Middle frontal gyrus (tissue), 1 donor: ENCODE results near the gene PCDHA1.

ENCODE experiments used
- DNase-seq: peaks from one replicate; pipeline ENCODE4 v3.0.0-alpha.2; 2015; ENCODE audit warnings: low spot score; ENCODE audit errors: extremely low spot score

PCDHA1 gene

DNA sequence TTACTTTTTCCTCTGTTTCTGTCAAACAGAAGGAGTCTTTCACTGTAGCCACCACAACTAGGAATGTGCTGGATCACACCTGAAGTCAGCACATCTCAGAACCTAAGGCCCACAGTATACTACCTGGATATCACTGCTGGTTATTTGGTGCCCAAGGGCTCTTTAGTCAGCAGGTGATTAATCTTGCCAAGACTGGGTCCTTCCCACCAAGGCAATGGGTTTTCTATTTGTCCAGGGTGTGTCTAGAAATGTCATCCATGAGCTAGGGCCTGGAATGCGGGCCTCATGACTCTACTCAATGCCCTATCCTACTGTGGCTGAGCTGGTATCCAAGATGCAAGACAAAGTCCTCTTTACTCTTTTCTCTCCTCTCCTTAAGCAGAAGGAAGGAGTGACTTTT, 130.4 kb downstream of the PCDHA1 start:
- DNase-seq: no peak

DNA sequence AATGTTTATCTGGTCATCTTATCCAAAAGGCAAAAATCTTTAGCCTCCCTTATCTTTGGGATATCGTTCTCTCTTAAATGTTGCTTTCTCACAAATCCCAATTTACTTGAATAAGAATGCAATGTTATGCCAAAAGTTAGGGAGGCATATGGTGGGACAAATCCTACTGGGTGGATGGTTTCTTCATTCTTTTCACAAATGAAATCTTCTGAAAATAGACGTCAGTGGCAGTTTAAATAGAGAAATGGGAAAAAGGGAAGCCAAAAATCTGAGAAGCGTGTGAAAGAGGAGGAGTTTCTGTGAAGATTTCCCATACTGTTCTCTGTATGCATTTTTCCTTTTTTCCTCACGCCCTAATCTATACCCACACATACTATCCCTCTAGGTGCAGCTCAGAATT, 137.7 kb downstream of the PCDHA1 start:
- peak; percentile 48 for DNase-seq

DNA sequence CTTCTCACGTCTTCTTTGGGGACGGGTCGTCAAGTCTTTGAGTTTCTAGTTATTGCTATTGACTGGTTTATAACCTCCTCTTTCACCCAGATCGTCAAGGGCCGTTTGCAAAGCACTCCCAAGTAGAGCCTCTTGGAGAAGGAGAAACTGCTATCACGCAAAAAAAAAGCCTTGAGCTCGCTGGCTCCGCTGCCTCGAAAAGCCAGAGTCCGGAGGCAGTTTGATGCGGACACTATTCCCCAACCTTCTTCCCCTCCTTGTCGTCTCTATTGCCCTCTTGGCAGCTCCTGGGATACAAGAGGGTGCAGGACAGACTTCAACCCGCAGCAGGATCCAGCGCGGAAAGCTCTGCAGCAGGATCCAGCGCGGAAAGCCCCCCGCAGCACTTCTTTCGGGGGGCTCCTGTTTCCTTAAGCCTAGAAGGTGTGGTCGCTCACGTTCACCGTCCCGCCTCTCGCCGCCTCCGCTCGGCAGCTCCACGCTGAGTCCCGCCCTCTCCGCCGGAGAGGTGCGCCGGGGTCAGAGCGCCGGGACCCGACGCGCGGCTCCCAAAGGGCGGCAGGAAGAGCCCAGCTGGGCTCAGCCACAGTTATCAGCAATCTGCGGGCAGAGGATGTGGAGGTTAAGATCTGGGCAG, 140.0 kb downstream of the PCDHA1 start, which contains the start of gene PCDHAC1:
TSS of gene PCDHAC1 (plus strand) at position 494 of the 637 bp plus-strand sequence. CDS start 594 bp downstream, outside the sequence.
- DNase-seq: no peak

DNA sequence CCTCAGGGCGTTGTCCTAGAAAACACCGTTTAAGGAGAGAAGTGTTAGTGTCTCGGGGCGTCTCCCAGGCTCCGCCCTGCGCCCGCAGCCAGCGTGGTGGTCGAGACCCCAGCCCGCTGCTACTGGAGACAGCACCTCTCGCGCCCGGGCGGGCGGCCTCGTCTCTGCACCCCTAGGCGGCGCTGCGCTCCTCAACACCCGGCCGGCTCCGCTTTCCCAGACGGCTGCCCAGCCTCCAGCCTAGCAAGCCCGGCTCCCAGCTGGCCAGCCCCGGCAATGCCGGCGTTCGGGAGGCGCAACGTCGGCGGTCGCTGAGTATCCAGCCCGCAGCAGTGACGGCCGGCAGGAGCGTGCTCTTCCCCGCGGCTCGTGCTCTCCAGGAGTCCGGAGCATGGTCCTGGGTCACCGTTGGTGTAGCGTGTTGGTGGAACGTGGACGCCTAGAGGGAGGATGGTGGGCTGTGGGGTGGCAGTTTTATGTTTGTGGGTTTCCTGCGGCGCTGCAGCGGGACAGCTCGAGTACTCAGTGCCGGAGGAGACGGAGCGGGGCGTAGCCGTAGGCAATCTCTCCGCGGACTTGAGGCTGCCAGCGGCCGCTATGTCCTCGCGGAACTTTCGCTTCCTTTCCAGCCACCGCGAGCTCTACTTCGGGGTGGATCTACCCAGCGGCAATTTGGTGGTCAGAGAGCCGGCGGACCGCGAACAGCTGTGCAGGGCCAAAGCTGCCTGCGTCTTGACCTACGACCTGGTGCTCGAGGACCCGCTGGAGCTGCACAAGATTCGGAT, 140.7 kb downstream of the PCDHA1 start:
- peak; percentile 58 for DNase-seq

DNA sequence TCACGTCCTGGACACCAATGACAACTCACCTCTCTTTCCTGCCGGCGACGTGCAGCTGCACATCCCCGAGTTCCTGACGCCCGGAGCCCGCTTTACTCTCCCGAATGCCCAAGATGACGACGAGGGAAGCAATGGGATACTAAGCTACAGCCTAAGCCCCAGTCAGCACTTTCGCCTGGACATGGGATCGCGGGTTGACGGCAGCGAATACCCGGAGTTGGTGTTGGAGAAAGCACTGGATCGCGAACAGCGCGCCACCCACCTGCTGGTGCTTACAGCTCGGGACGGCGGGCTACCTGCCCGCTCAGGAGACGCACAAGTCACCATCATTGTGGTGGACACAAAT, 141.3 kb downstream of the PCDHA1 start:
- no peak for DNase-seq

DNA sequence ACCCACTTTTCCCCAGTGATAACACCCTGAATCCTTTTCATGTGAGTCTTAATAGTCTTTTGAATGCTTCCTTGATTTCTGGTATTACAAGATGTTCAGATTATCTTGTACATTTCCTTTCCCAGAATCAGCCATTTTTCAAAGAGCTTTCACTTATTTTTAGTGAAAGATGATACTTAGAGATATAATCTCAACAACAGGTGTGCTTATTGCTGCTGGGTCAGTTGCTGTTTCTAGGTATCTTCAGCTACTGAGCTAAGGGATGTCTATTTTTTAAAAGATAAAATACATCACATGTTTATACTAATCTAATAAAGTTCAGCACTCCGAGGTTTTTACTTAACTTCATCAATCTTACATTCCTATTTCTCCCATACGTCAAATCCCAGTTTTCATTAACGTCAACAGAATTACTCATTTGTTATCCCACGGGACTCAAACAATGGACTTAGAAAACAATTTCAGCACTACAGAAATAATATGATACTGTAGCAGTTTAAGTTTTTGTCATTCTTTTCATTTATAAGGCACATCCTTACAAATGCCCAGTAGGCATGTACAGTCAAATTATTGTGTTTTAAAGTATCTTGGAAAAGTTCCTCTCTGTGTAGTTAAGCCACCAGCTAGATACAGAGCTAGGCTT, 149.1 kb downstream of the PCDHA1 start:
- no peak for DNase-seq

DNA sequence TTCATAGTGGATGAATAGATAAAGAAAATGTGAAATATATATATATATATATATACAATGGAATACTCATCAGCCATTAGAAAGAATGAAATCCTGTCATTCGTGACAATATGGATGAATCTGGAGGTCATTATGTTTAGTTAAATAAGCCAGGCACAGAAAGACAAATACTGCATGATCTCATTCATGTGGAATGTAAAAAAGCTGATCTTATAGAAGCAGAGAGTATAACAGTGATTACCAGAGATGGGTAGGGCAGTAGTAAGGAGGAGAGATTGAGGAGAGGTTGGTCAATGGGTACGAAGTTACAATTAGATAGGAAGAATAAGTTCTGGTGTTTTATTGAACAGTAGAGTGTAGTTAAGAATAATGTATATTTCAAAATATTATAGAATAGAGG, 160.6 kb downstream of the PCDHA1 start:
- DNase-seq: no peak

DNA sequence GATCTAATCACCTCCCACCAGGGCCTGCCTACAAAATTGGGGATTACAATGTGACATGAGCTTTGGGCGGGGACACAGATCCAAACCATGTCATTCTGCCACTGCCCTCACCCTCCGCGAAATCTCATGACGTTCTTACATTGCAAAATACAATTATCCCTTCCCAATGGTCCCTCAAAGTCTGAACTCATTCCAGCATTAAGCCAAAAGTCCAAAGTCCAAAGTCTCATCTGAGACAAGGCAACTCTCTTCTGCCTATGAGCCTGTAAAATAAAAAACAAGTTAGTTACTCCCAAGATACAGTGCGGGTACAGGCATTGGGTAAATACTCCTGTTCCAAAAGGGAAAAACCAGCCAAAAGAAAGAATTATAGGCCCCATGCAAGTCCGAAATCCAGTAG, 165.7 kb downstream of the PCDHA1 start:
- no peak for DNase-seq

DNA sequence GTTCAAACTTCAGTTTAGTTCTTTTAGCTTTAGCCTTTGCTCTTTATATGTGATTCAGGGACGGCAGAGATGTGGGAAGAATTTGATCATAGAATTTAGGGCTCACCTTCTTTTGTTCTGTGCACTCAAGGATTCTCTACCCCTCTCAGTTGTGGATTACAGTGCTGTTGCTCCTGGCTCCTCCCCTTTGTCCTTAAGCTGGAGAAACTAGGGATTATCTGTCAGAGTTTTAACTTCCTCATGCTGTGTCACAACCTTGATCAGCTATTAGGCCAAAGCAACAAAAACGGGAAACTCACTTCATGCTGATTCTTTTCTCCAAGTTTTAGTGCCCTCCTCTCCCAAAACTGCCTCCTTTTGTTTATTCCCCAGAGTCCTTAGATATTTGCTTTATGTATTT, 167.3 kb downstream of the PCDHA1 start:
- no peak for DNase-seq

DNA sequence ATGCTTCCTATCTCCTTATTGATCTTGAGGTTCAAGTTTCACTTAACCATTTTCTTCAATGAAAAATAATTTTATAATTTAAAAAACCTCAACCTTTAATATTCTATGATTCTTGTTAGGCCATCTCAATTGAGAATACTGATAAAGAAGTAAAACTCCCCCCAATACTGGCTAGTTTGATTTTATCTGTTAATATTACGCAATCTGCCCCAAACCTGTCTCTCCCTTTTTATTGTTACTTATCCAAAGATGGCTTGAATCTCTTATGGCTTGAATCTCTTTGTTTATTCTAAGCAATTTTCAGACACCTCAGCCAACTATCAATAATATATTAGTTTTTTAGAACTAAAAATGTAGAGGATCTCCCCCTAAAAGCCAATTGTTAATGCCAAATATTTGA, 176.2 kb downstream of the PCDHA1 start:
- no peak for DNase-seq

DNA sequence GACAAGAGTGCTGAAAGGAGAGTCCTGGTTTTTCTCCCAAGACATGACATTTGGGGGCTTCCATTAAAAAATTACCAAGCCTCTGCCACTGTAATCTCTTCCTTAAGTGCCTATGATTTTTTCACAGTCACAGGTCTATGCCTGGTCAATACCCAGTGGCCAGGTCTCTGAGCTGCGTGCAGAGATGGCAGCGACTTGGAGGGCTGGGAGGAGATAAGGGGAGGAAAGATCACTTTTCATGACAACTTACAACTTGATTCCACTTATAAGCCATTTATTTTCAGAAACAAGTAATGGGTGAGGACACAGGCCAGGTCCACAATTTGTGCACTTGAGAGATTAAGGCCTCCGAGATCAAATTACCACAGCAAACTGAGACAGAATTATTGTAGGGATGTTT, 178.4 kb downstream of the PCDHA1 start:
- no peak for DNase-seq

DNA sequence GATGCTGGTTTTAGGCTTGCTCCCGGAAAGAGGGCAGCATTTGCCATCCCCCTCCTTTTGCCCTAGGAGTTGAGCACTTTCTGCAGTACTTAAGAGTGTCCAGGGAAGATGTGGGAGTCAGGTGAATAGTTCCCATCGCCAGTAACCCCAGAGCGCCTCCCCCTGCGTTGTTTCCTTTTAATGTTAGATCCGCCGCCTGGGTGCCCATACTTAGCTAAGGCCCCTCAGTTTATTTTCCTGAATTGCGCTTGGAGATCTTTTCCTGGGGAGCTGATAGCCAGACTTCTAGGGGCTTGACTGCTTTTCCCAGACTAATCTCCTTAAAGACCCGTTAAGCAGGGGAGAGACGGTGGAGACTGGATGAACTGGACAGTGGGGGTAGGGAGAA, 180.0 kb downstream of the PCDHA1 start:
- no peak for DNase-seq

DNA sequence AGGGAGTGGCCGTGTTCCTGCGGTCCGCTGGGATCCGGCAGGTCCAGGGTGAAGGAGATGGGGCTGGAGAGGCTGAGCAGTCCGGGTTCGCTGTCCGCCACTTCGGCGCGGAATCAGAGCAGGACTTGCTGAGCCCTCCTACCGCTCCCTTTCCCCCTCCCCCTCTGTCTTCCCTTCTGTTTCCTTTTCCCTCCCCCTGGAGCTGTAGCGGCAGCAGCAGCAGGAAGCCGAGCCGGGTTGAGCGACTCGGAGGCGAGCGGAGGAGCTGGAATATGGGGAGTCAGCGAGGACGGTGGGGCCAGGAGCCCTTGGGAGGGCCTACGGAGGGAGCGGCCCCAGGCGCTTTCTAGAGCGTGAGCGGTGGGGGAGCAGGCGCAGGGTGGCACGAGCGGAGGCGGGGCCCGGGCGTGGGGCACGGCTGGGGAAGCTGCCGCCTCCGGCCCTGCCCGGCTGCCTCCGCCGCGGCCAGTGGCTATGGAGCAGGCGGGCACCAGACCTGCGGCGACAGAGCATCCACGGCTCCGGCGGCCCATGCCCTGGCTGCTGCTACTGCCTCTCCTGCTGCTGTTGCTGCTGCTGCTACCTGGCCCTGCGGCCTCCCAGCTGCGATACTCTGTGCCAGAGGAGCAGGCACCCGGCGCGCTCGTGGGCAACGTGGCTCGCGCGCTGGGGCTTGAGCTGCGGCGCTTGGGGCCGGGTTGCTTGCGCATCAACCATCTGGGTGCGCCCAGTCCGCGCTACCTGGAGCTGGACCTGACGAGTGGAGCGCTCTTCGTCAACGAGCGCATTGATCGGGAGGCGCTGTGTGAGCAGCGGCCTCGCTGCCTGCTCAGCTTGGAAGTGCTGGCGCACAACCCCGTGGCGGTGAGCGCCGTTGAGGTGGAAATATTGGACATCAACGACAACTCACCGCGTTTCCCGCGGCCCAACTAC, 180.6 kb downstream of the PCDHA1 start, which contains the start of gene PCDHAC2:
TSS of gene PCDHAC2 (plus strand) at position 184 of the 933 bp plus-strand sequence. CDS start at position 475, 291 bp downstream.
- peak; percentile 53 for DNase-seq

DNA sequence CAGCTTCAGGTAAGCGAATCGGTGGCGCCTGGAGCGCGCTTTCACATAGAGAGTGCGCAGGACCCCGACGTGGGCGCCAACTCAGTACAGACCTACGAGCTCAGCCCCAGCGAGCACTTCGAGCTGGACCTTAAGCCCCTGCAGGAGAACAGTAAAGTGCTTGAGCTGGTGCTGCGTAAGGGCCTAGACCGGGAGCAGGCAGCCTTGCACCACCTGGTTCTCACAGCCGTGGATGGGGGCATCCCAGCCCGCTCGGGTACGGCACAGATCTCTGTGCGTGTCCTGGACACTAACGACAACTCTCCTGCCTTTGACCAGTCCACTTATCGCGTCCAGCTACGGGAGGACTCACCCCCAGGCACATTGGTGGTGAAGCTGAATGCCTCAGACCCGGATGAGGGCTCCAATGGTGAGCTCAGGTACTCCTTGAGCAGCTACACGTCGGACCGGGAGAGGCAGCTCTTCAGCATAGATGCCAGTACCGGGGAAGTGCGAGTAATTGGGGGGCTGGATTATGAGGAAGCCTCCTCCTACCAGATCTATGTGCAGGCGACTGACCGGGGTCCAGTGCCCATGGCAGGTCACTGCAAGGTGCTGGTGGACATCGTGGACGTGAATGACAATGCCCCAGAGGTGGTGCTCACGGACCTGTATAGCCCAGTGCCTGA, 181.4 kb downstream of the PCDHA1 start:
- DNase-seq: no peak

DNA sequence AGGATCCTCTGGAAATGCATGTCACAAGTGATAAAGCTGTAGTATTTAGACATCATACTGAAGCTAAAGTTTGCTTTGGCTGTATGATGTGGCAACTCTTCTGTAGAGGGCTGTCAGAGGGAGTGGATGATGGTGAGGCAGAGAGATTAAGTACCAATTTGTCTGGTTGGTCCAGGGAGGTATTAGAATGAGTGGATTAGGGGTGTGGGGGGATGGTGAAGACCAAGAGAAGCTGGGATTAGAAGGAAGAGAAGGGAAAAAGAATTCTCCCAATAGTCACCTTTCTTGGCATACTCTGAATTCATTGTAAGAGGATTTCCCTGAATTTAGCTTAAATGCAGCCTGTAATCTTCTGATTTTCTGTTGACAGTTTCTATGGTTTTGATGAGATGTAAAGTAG, 183.9 kb downstream of the PCDHA1 start:
- no peak for DNase-seq

DNA sequence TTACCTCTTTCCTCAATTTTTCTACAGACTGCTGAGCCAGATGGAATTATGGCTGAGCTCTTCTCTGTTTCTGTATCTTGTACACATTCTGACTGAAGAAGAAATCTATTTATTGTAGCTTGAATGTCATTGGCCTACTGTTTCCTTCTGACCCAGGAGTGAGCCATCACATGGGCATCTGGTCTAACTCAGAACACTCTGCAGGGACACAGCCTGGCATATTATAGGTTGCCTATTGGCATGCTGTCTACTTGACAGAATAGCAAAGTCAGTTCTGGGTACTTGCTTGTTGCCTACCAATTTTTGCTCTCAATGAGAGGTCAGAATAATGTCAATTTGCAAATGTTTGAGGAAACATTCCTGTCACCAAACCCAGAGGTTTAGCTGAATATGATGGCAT, 187.6 kb downstream of the PCDHA1 start:
- no peak for DNase-seq

DNA sequence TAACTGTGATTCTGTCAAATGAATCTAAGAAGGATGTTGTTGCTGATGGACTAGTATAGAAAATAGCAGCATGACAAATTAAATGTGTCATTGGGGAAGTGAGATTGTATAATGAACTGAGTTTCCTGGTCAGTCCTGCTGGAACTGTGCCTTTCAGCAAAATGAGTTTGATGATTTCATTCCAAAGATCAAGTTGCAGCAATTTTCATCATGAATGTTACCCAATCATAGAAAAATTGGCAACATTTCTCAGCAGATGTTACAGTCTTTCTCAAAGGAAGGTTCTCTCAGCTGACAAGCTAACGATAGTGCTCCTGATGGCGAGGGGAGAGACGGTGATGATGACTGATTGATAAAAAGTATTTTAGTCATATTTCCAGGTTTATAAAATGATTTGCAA, 191.1 kb downstream of the PCDHA1 start:
- no peak for DNase-seq

DNA sequence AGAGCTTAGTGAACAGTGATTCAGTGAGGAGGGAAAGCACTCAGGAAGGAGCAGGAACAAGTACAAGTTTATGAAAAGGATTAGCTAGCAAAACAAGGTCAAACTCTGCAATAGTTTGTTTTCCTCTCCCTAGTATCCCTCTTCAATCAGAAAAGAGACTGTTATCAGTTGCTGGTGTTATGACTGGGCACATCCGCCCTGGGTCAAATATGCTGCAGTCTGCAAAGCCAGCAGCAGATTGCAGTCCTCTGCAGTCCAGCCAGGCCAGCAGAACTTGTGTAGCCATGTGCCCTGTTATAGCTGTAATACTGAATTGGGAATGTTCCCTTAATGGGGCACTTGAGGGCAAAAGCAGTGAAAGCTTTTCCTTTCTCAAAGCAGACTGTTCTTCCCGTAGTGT, 192.3 kb downstream of the PCDHA1 start:
- no peak for DNase-seq

DNA sequence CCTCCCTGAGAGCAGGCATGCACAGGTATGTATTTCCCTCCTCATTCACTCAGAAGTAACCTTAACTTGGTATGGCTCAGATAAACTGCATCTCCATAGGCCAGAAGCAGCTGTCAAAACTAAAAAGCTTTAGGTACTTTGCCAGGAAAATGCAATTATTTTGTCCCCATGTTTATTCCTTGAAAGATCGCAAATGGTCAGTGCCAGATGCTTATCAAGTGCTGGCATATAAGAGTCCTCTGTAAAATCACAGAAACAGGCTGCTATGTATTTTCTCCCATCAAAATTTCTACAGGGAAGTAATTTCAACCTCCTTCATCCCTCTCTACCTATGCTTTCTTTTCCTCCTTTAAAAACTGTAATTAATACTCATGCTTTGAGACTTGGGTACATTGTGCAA, 193.0 kb downstream of the PCDHA1 start:
- DNase-seq: no peak

DNA sequence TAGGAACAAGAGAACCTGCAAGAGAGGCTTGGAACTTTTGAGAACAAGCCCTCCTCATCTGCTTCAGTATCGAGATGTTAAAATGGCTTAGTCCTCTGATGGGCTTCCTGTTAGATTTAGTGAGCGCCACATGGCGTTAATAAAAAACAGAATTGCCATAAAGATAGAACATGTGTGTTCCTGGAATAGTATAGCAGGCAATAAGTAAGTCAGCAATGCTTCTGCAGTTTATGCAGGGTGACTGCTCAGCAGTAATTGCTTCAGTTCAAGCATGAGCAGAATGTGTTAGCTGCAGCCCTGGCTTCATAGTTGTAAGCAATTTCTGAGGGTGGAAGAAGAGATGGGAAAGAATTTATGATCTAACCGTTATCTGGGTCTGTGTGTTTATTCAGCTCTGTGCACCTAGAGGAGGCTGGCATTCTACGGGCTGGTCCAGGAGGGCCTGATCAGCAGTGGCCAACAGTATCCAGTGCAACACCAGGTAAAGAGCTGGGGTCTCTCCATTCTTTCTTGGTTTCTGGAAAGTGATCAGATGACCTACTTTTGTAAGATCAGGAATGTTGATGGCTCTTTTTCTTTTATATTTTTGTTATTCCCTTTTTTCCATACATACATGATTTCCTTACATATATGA, 196.3 kb downstream of the PCDHA1 start:
- no peak for DNase-seq
